ENCODE measurements around the gene ZSWIM2. TPM values are rescaled to one million over a fixed set of nuclear protein-coding genes. Genes with fewer than 3 reads are reported as not detected.

ZSWIM2 gene
- polyA plus RNA-seq, 2 of the 4 experiments (the other 2 are of a cell fraction) = not detected

GRCh38 chr2:186894478-186894877, 45.5 kb upstream of the ZSWIM2 start:
- no peak overlapping the region for H3K4me3 ChIP-seq
- no peak overlapping the region for H3K27ac ChIP-seq
- no peaks in the 10 kb centered on the region for H3K9me3 ChIP-seq
- FAIRE-seq = no peak
- WGBS (ENCODE audit: missing lambda C conversion rate) = 77% methylated on average over 5 of the region's 5 CpGs
- ChIA-PET CTCF (interaction anchor here (1.1 kb wide), 1 partner anchor 32 kb away, joined by 3 read pairs; no protein-coding TSS in a partner anchor), POLR2A (no interaction called here)
- no peak overlapping the region for H3K4me2 ChIP-seq
- DNase-seq (ENCODE audit: low read depth in 1 of 2, low spot score in 1 of 2) = no peak
- TF ChIP-seq RFX5 (IDR thresholded peaks at IDR 0.05) = no peak
- no peak for TF ChIP-seq ESRRA (IDR thresholded peaks at IDR 0.05; ENCODE audit: borderline replicate concordance, low read length)
- no peak for TF ChIP-seq MAZ (IDR thresholded peaks at IDR 0.05; ENCODE audit: borderline replicate concordance, low read depth, low read length)
- no peak for TF ChIP-seq EHMT2 (IDR thresholded peaks at IDR 0.05; ENCODE audit: low read depth)
- no peak for TF ChIP-seq POLR2AphosphoS2 (conservative IDR thresholded peaks at IDR 0.05; ENCODE audit: low read length)
- no peaks in the 10 kb centered on the region for H3K4me1 ChIP-seq
- ATAC-seq = no peak

- Histone ChIP-seq H3K4me3 (no peak overlapping the region), H3K4me1 (no peaks in the 10 kb centered on the region), H3K9me3 (no peaks in the 10 kb centered on the region), H3K27ac (no peak overlapping the region), H3K4me2 (no peak overlapping the region)
- TF ChIP-seq PHF8 (IDR thresholded peaks at IDR 0.05; ENCODE audit: borderline replicate concordance, low read depth) (no peak), ZFP36 (IDR thresholded peaks at IDR 0.05; ENCODE audit: borderline replicate concordance, partially characterized antibody) (no peak), SREBF2 (IDR thresholded peaks at IDR 0.05) (no peak), RAD21 (conservative IDR thresholded peaks at IDR 0.05 in 1 of 2, IDR thresholded peaks at IDR 0.05 in 1 of 2) (no peak), HOXA7 (CRISPR knock-in tag; IDR thresholded peaks at IDR 0.05) (no peak), ZNF302 (CRISPR knock-in tag; IDR thresholded peaks at IDR 0.05) (no peak), HDAC2 (IDR thresholded peaks at IDR 0.05) (no peak), FOXS1 (CRISPR knock-in tag; IDR thresholded peaks at IDR 0.05) (no peak), CEBPB (IDR thresholded peaks at IDR 0.05) (no peak)
- TF ChIP-seq, protein P1, sequence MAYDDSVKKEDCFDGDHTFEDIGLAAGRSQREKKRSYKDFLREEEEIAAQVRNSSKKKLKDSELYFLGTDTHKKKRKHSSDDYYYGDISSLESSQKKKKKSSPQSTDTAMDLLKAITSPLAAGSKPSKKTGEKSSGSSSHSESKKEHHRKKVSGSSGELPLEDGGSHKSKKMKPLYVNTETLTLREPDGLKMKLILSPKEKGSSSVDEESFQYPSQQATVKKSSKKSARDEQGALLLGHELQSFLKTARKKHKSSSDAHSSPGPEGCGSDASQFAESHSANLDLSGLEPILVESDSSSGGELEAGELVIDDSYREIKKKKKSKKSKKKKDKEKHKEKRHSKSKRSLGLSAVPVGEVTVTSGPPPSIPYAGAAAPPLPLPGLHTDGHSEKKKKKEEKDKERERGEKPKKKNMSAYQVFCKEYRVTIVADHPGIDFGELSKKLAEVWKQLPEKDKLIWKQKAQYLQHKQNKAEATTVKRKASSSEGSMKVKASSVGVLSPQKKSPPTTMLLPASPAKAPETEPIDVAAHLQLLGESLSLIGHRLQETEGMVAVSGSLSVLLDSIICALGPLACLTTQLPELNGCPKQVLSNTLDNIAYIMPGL (CRISPR knock-in tag; IDR thresholded peaks at IDR 0.05; ENCODE audit: borderline replicate concordance) = no peak
- TF ChIP-seq, protein P2, sequence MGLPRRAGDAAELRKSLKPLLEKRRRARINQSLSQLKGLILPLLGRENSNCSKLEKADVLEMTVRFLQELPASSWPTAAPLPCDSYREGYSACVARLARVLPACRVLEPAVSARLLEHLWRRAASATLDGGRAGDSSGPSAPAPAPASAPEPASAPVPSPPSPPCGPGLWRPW (IDR thresholded peaks at IDR 0.05) = no peak
- TF ChIP-seq, protein P3, sequence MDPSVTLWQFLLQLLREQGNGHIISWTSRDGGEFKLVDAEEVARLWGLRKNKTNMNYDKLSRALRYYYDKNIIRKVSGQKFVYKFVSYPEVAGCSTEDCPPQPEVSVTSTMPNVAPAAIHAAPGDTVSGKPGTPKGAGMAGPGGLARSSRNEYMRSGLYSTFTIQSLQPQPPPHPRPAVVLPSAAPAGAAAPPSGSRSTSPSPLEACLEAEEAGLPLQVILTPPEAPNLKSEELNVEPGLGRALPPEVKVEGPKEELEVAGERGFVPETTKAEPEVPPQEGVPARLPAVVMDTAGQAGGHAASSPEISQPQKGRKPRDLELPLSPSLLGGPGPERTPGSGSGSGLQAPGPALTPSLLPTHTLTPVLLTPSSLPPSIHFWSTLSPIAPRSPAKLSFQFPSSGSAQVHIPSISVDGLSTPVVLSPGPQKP (IDR thresholded peaks at IDR 0.05; ENCODE audit: low read depth, low read length) = no peak
- POLR2A ChIA-PET = no interaction called here
- 89% methylated on average over 2 of the region's 2 CpGs for WGBS (ENCODE audit: missing lambda C conversion rate)
- CTCF ChIA-PET = no interaction called here
- no peak for ATAC-seq
- FAIRE-seq = no peak
- DNase-seq (ENCODE audit: low read depth in 1 of 2, low spot score in 1 of 2) = no peak
Observed at GRCh38 chr2:186892821-186893220, 43.9 kb upstream of the ZSWIM2 start.

GRCh38 chr2:186891185-186891621, 42.2 kb upstream of the ZSWIM2 start:
- POLR2A ChIA-PET = no interaction called here
- Histone ChIP-seq H3K4me2 (no peak overlapping the region), H3K9me3 (no peaks in the 10 kb centered on the region), H3K4me1 (no peaks in the 10 kb centered on the region), H3K27ac (no peak overlapping the region), H3K4me3 (no peak overlapping the region)
- TF ChIP-seq SREBF2 (IDR thresholded peaks at IDR 0.05) (no peak), GATA3 (IDR thresholded peaks at IDR 0.05; ENCODE audit: borderline replicate concordance) (no peak), JUNB (IDR thresholded peaks at IDR 0.05) (no peak), USF2 (IDR thresholded peaks at IDR 0.05) (no peak)
- ATAC-seq = no peak
- no peak for FAIRE-seq
- no peak for DNase-seq (ENCODE audit: low read depth in 1 of 2, low spot score in 1 of 2)
- WGBS (ENCODE audit: missing lambda C conversion rate) = 22% methylated on average over 1 of the region's 1 CpG
- CTCF ChIA-PET = no interaction called here

Data from A549 (cell line).